Measurements from ENCODE around the gene GPR148. TPM values are rescaled to one million over a fixed set of nuclear protein-coding genes. Genes with fewer than 3 reads are reported as not detected.
"Not testable (repeated sequence)": the region's sequence is repeated elsewhere in the genome, so short reads cannot be mapped to it uniquely, and the experiment has no call there.

The GPR148 gene
- total and polyA plus RNA-seq, 4 donors = not detected

DNA sequence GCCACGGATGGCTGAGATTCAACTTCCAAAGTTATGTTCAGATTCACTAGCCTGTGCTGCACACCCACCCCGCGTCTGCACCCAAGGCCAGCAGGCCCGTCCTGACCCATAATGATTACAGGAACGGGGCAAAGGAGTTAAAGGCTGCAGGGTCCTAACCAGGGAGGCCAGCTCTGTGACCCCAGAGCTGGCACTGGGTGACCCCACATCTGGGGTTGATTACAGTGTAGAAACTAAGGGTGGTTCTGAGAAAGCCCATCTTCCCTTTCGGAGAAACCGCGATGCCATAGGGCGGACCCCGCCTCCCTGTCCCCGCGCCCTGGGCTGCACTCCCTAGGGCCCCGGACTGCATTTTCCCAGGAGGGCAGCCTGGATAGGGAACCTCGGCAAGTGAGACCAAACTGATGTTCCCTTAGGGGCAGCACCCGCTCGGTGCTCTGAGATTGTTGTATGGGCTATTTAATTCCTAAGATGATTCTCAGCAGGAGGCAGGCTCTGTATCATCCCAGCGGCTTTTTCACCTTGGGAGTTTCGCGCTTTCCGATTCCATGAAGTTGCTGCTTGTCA is 2.2 kb upstream of the GPR148 start:
- Histone ChIP-seq H3K27me3 (ENCODE audit: control insufficient read depth in 1 of 2, insufficient read depth in 2 of 2, low read length in 1 of 2) (no peaks in the 10 kb centered on the region), H3K4me1 (ENCODE audit: control insufficient read depth in 1 of 2, insufficient read depth in 2 of 2, low read length in 2 of 2) (no peaks in the 10 kb centered on the region), H3K4me3 (ENCODE audit: low read length in 2 of 2) (peak overlapping the region; percentile 38 to 42), H3K27ac (ENCODE audit: low read depth in 1 of 2, low read length in 2 of 2) (peak overlapping the region in 1 of 2 donors; percentile 6), H3K36me3 (ENCODE audit: control insufficient read depth in 1 of 2, insufficient read depth in 2 of 2, low read length in 1 of 2) (no peaks in the 10 kb centered on the region), H3K9me3 (ENCODE audit: control insufficient read depth, low read length) (no peaks in the 10 kb centered on the region)
- WGBS, 2 donors = 7 to 11% methylated on average over 20 of the region's 20 CpGs
- intact Hi-C loops (cut with DNase I) = no loop called here
- DNase-seq (no peak), ATAC-seq (ENCODE audit: low FRiP score) (no peak)

- no peaks in the 10 kb centered on the region for H3K4me1 ChIP-seq (ENCODE audit: control insufficient read depth in 1 of 2, insufficient read depth in 2 of 2, low read length in 2 of 2)
- H3K9me3 ChIP-seq (ENCODE audit: control insufficient read depth, low read length) = no peaks in the 10 kb centered on the region
- H3K36me3 ChIP-seq (ENCODE audit: control insufficient read depth in 1 of 2, insufficient read depth in 2 of 2, low read length in 1 of 2) = no peaks in the 10 kb centered on the region
- intact Hi-C loops (cut with DNase I) = no loop called here
- H3K4me3 ChIP-seq (ENCODE audit: low read length in 2 of 2) = peak overlapping the region; percentile 38 to 42
- H3K27ac ChIP-seq (ENCODE audit: low read depth in 1 of 2, low read length in 2 of 2) = peak overlapping the region in 1 of 2 donors; percentile 71
- no peaks in the 10 kb centered on the region for H3K27me3 ChIP-seq (ENCODE audit: control insufficient read depth in 1 of 2, insufficient read depth in 2 of 2, low read length in 1 of 2)
- 1% methylated on average over 47 to 48 of the region's 48 CpGs for WGBS, 2 donors
- ATAC-seq (ENCODE audit: low FRiP score) (peak; percentile 93), DNase-seq (peak; percentile 89 to 95)
Measured at GRCh38 chr2:130727286-130727924, 1.5 kb upstream of the GPR148 start.

DNA sequence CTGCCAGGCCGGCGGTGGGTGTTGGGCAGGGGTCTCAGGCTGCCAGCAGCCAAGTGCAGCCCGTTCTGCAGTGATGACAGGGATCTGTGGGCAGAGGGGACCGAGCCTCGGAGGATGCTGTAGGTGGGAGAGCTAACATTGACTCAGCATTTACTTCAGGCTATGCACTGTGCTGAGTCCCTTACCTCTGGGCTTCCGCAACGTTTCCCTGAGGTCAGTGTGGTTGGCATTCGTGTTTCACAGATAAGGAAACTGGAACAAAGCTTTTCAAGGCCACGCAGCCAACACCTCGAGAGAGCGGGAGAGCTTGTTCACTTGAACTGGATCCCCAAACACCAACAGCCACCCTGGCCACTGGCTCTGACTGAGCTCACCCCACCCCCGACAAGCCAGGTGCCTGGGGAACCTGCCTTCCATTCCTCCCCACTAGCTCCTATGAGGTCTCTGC is 839 bp upstream of the GPR148 start:
- no peak for DNase-seq
- WGBS, 2 donors = 6% methylated on average over 12 of the region's 12 CpGs
- H3K4me3 ChIP-seq (ENCODE audit: low read length in 2 of 2) = no peak overlapping the region

GRCh38 chr2:130729322-130730299 is 741 bp downstream of the GPR148 start:
- Histone ChIP-seq H3K27ac (ENCODE audit: low read depth in 1 of 2, low read length in 2 of 2) (no peak overlapping the region), H3K27me3 (ENCODE audit: control insufficient read depth in 1 of 2, insufficient read depth in 2 of 2, low read length in 1 of 2) (no peaks in the 10 kb centered on the region), H3K9me3 (ENCODE audit: control insufficient read depth, low read length) (no peaks in the 10 kb centered on the region), H3K36me3 (ENCODE audit: control insufficient read depth in 1 of 2, insufficient read depth in 2 of 2, low read length in 1 of 2) (no peaks in the 10 kb centered on the region), H3K4me3 (ENCODE audit: low read length in 2 of 2) (no peak overlapping the region), H3K4me1 (ENCODE audit: control insufficient read depth in 1 of 2, insufficient read depth in 2 of 2, low read length in 2 of 2) (no peaks in the 10 kb centered on the region)
- ATAC-seq (ENCODE audit: low FRiP score) = no peak
- intact Hi-C loops (cut with DNase I) = no loop called here
- DNase-seq = no peak
- 84 to 87% methylated on average over 17 of the region's 17 CpGs for WGBS, 2 donors

More for the DNA sequence above, 839 bp upstream of the GPR148 start:
- intact Hi-C loops (cut with DNase I) = no loop called here
- Histone ChIP-seq H3K9me3 (ENCODE audit: control insufficient read depth, low read length) (no peaks in the 10 kb centered on the region), H3K27me3 (ENCODE audit: control insufficient read depth in 1 of 2, insufficient read depth in 2 of 2, low read length in 1 of 2) (no peaks in the 10 kb centered on the region), H3K4me1 (ENCODE audit: control insufficient read depth in 1 of 2, insufficient read depth in 2 of 2, low read length in 2 of 2) (no peaks in the 10 kb centered on the region), H3K36me3 (ENCODE audit: control insufficient read depth in 1 of 2, insufficient read depth in 2 of 2, low read length in 1 of 2) (no peaks in the 10 kb centered on the region), H3K27ac (ENCODE audit: low read depth in 1 of 2, low read length in 2 of 2) (peak overlapping the region in 1 of 2 donors; percentile 71)
- ATAC-seq (ENCODE audit: low FRiP score) = peak; percentile 62

- intact Hi-C loops (cut with DNase I); H3K36me3 ChIP-seq (ENCODE audit: control insufficient read depth in 1 of 2, insufficient read depth in 2 of 2, low read length in 1 of 2); ATAC-seq (ENCODE audit: low FRiP score); H3K9me3 ChIP-seq (ENCODE audit: control insufficient read depth, low read length); H3K4me3 ChIP-seq (ENCODE audit: low read length in 2 of 2); H3K27me3 ChIP-seq (ENCODE audit: control insufficient read depth in 1 of 2, insufficient read depth in 2 of 2, low read length in 1 of 2); DNase-seq; H3K4me1 ChIP-seq (ENCODE audit: control insufficient read depth in 1 of 2, insufficient read depth in 2 of 2, low read length in 2 of 2); H3K27ac ChIP-seq (ENCODE audit: low read depth in 1 of 2, low read length in 2 of 2): not testable (repeated sequence)
- 90% methylated on average over 11 of the region's 11 CpGs for WGBS, 2 donors
Measured at GRCh38 chr2:130732257-130732656, 3.4 kb downstream of the GPR148 start.

DNA sequence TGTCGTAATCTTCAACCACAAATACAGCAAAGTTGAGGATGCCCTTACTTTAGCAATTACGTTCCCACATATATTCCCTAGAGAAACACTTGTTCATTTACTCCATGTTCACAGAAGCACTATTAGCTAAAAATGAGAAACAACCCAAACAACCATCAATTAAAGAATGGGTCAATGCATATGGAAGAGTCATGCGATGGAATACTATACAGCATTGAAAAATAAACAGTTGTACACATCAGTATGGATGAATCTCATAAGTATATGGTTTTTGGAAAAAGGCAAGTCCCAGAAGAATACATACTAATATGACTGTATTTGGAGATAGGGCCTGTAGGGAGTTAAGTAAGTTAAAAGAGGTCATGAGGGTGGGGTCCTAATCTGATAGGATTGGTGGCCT is 6.3 kb downstream of the GPR148 start:
- intact Hi-C loops (cut with DNase I) = no loop called here
- Histone ChIP-seq H3K27ac (ENCODE audit: low read depth in 1 of 2, low read length in 2 of 2) (no peak overlapping the region), H3K4me1 (ENCODE audit: control insufficient read depth in 1 of 2, insufficient read depth in 2 of 2, low read length in 2 of 2) (no peaks in the 10 kb centered on the region), H3K36me3 (ENCODE audit: control insufficient read depth in 1 of 2, insufficient read depth in 2 of 2, low read length in 1 of 2) (no peaks in the 10 kb centered on the region), H3K27me3 (ENCODE audit: control insufficient read depth in 1 of 2, insufficient read depth in 2 of 2, low read length in 1 of 2) (peaks cover 0 to 2% of the 10 kb centered on the region in 2 donors), H3K4me3 (ENCODE audit: low read length in 2 of 2) (no peak overlapping the region), H3K9me3 (ENCODE audit: control insufficient read depth, low read length) (peaks cover 2% of the 10 kb centered on the region)
- ATAC-seq (ENCODE audit: low FRiP score) (no peak), DNase-seq (no peak)
- WGBS, 2 donors = 93 to 96% methylated on average over 3 of the region's 3 CpGs

DNA sequence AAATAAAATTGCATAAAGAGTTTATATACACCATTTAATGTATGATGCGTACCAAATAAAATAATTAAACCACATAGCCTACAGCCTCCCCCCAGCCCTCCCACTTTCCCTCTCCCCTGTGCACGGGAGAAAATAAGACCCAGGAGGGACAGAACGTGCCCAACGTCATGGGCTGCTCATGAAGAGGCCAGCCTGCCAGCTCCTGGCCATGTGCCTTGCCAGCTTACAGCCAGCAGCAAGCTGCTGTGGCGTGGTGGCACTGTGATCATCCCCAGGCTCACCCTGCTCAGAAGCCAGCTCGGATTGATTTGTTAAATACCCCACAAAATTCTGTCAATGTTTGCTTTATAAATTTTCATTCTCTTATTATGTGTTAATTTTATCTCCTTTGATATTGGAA is 7.6 kb downstream of the GPR148 start:
- WGBS, 2 donors = 48 to 58% methylated on average over 6 of the region's 6 CpGs
- peaks cover 0 to 2% of the 10 kb centered on the region in 2 donors for H3K27me3 ChIP-seq (ENCODE audit: control insufficient read depth in 1 of 2, insufficient read depth in 2 of 2, low read length in 1 of 2)
- ATAC-seq (ENCODE audit: low FRiP score) (no peak), DNase-seq (no peak)
- H3K4me3 ChIP-seq (ENCODE audit: low read length in 2 of 2) = no peak overlapping the region
- H3K36me3 ChIP-seq (ENCODE audit: control insufficient read depth in 1 of 2, insufficient read depth in 2 of 2, low read length in 1 of 2) = no peaks in the 10 kb centered on the region
- H3K27ac ChIP-seq (ENCODE audit: low read depth in 1 of 2, low read length in 2 of 2) = no peak overlapping the region
- intact Hi-C loops (cut with DNase I) = no loop called here
- H3K9me3 ChIP-seq (ENCODE audit: control insufficient read depth, low read length) = peaks cover 2% of the 10 kb centered on the region
- H3K4me1 ChIP-seq (ENCODE audit: control insufficient read depth in 1 of 2, insufficient read depth in 2 of 2, low read length in 2 of 2) = no peaks in the 10 kb centered on the region

DNA sequence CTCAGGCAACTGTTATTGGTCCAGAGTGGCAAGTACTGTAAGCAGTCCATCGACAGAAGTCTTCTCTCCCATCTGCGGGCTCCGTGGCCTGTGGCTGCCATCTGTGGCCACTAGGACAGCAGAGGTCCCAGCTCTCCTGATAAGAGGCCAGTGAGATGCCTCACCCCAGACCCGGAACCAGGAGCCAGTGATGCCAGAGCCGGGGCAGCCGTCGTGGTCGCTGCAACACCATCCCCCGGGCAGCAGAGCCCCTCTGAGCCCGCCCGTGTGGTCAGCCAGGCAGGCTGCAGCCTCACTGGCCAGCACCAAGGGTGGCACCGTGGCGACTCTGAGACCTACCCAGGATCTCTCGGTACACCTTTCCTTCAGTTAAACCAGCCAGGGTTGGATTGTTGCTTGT is 8.7 kb downstream of the GPR148 start:
- no peak for ATAC-seq (ENCODE audit: low FRiP score)
- Histone ChIP-seq H3K27ac (ENCODE audit: low read depth in 1 of 2, low read length in 2 of 2) (no peak overlapping the region), H3K27me3 (ENCODE audit: control insufficient read depth in 1 of 2, insufficient read depth in 2 of 2, low read length in 1 of 2) (peaks cover 0 to 2% of the 10 kb centered on the region in 2 donors), H3K36me3 (ENCODE audit: control insufficient read depth in 1 of 2, insufficient read depth in 2 of 2, low read length in 1 of 2) (no peaks in the 10 kb centered on the region), H3K4me3 (ENCODE audit: low read length in 2 of 2) (no peak overlapping the region), H3K4me1 (ENCODE audit: control insufficient read depth in 1 of 2, insufficient read depth in 2 of 2, low read length in 2 of 2) (no peaks in the 10 kb centered on the region), H3K9me3 (ENCODE audit: control insufficient read depth, low read length) (peaks cover 2% of the 10 kb centered on the region)
- WGBS, 2 donors = 89 to 91% methylated on average over 14 of the region's 14 CpGs
- intact Hi-C loops (cut with DNase I) = no loop called here
- no peak for DNase-seq

Measured in aorta (tissue), 5 donors.